Urothelium cell line (cell line): Measurements from ENCODE around the gene CISTR.
A peak's percentile ranks its signal among the peaks of the same experiment; 100 is the strongest.
"Not testable (repeated sequence)": the region's sequence is repeated elsewhere in the genome, so short reads cannot be mapped to it uniquely, and the experiment has no call there.

Experiments
- DNase-seq: peaks from one replicate; pipeline ENCODE4 v3.0.0; 2011; ENCODE audit warnings: low spot score, mixed read lengths
- FAIRE-seq: peaks from 2 replicates; lab custom pipeline; 2011; peaks lifted over from hg19 to GRCh38; lab: Jason Lieb, UNC

The CISTR gene

GRCh38 chr12:53765891-53766290 is 14.1 kb upstream of the CISTR start:
- no peak for FAIRE-seq

GRCh38 chr12:53764615-53765014 is 12.8 kb upstream of the CISTR start:
- FAIRE-seq, result no peak
- DNase-seq, result no peak

More at GRCh38 chr12:53765891-53766290, 14.1 kb upstream of the CISTR start:
- DNase-seq, result no peak

- DNase-seq, FAIRE-seq: not testable (repeated sequence)
Observed at GRCh38 chr12:53762793-53763192, 11.0 kb upstream of the CISTR start.

GRCh38 chr12:53761306-53761705 is 9.5 kb upstream of the CISTR start:
- no peak for FAIRE-seq
- no peak for DNase-seq

- FAIRE-seq (no peak), DNase-seq (no peak)
Observed at GRCh38 chr12:53759261-53759660, 7.5 kb upstream of the CISTR start.

- DNase-seq (no peak), FAIRE-seq (no peak)
Observed at GRCh38 chr12:53758730-53759103, 6.9 kb upstream of the CISTR start.

GRCh38 chr12:53758081-53758729 is 6.4 kb upstream of the CISTR start:
- FAIRE-seq, result no peak

GRCh38 chr12:53757101-53757770 is 5.5 kb upstream of the CISTR start:
- no peak for FAIRE-seq
- DNase-seq, result peak; percentile 68

More at GRCh38 chr12:53758081-53758729, 6.4 kb upstream of the CISTR start:
- DNase-seq, result no peak

GRCh38 chr12:53756300-53757100 is 4.7 kb upstream of the CISTR start:
- DNase-seq, result no peak
- FAIRE-seq, result no peak

- no peak for FAIRE-seq
- DNase-seq, result no peak
Observed at GRCh38 chr12:53755893-53756292, 4.1 kb upstream of the CISTR start.

GRCh38 chr12:53755451-53755891 is 3.7 kb upstream of the CISTR start:
- FAIRE-seq (no peak), DNase-seq (no peak)

GRCh38 chr12:53754633-53755264 is 3.0 kb upstream of the CISTR start:
- no peak for FAIRE-seq
- no peak for DNase-seq

- FAIRE-seq, result no peak
- no peak for DNase-seq
Observed at GRCh38 chr12:53754188-53754585, 2.4 kb upstream of the CISTR start.

- FAIRE-seq, result no peak
- DNase-seq, result no peak
Observed at GRCh38 chr12:53752621-53753020, 842 bp upstream of the CISTR start.

- DNase-seq, result no peak
- FAIRE-seq, result no peak
Observed at GRCh38 chr12:53752192-53752601, 418 bp upstream of the CISTR start.

- FAIRE-seq, result no peak
Observed at GRCh38 chr12:53750812-53751335, 905 bp downstream of the CISTR start.

GRCh38 chr12:53749986-53750811 is 1.6 kb downstream of the CISTR start:
- FAIRE-seq (no peak), DNase-seq (no peak)

More at GRCh38 chr12:53750812-53751335, 905 bp downstream of the CISTR start:
- DNase-seq, result no peak

- FAIRE-seq, result no peak
- DNase-seq, result no peak
Observed at GRCh38 chr12:53748072-53748840, 3.5 kb downstream of the CISTR start.

GRCh38 chr12:53747095-53747494 is 4.7 kb downstream of the CISTR start:
- FAIRE-seq, result no peak
- DNase-seq, result no peak
